A549 (cell line): ENCODE data around the gene SERPINA6. TPM values are rescaled to one million over a fixed set of nuclear protein-coding genes. Genes with fewer than 3 reads are reported as not detected.
"Not testable (repeated sequence)": the region's sequence is repeated elsewhere in the genome, so short reads cannot be mapped to it uniquely, and the experiment has no call there.

ENCODE experiments used
- ATAC-seq, 2 experiments: fragments of 200-7000 bp in 1 of 2; fragments of >200 bp in 1 of 2; cut with Nextera tagmentation in 1 of 2; cut with Tn5 transposase in 1 of 2; 3 replicates each; pipeline versions ENCODE4 v1.8.0 to v1.9.1; 2018 to 2020; ENCODE audit warnings: mild to moderate bottlenecking in 1 of 2, moderate library complexity in 1 of 2
- CTCF ChIA-PET: fragments of 300-600 bp; sonication (Branson Sonifier 250); formaldehyde crosslinking; extraction: SDS; loops from one replicate; lab custom pipeline; 2021; ENCODE audit warnings: antibody characterized with exemption, inconsistent platforms; lab: Yijun Ruan, JAX
- POLR2A ChIA-PET: fragments of 350-600 bp; formaldehyde crosslinking; extraction: SDS; loops from one replicate; lab custom pipeline; 2021; ENCODE audit warnings: antibody characterized with exemption, inconsistent platforms; lab: Yijun Ruan, JAX
- DNase-seq, 2 experiments: peaks; one replicate each; pipeline versions ENCODE4 v3.0.0 to v3.0.0-alpha.2; 2011 to 2016; ENCODE audit warnings: low read depth in 1 of 2, low spot score in 1 of 2
- FAIRE-seq: peaks from 2 replicates; lab custom pipeline; 2011; peaks lifted over from hg19 to GRCh38; lab: Jason Lieb, UNC
- H3K27ac ChIP-seq, 2 experiments: fragments of >200 bp; sonication (Bioruptor Twin); formaldehyde crosslinking; 3 replicates each; pipeline ENCODE4 v1.5.1; 2016 to 2017
- H3K4me1 ChIP-seq: fragments of >200 bp; sonication (Bioruptor Twin); formaldehyde crosslinking; 3 replicates; pipeline ENCODE4 v1.6.1; 2016
- H3K4me2 ChIP-seq: fragments of >200 bp; sonication (Bioruptor Twin); formaldehyde crosslinking; 3 replicates; pipeline ENCODE4 v1.6.1; 2016
- H3K4me3 ChIP-seq: fragments of >200 bp; sonication (Bioruptor Twin); formaldehyde crosslinking; 3 replicates; pipeline ENCODE4 v1.5.1; 2016
- H3K9me3 ChIP-seq: fragments of >200 bp; sonication (Bioruptor Twin); formaldehyde crosslinking; 3 replicates; pipeline ENCODE4 v1.6.1; 2016
- EHMT2 ChIP-seq: fragments of 200-600 bp; sonication (generic); IDR thresholded peaks from 2 replicates; pipeline ENCODE4 v1.6.1; 2016; ENCODE audit warnings: antibody characterized with exemption, low read depth, mild to moderate bottlenecking, moderate library complexity
- EP300 ChIP-seq, 2 experiments: fragments of >200 bp; sonication (Bioruptor Twin); formaldehyde crosslinking; IDR thresholded peaks; 2 replicates in 1 of 2; 3 replicates in 1 of 2; pipeline ENCODE4 v1.6.1; 2016 to 2017
- FOSB ChIP-seq: fragments of 250-450 bp; sonication (Bioruptor Pico); IDR thresholded peaks from 2 replicates; pipeline ENCODE4 v1.5.0; 2020; ENCODE audit warnings: mild to moderate bottlenecking, moderate library complexity
- FOSL2 ChIP-seq, 2 experiments: fragments of 450-650 bp in 1 of 2; fragments of >200 bp in 1 of 2; sonication (Bioruptor Twin) in 1 of 2; formaldehyde crosslinking; IDR thresholded peaks; 2 replicates each; pipeline versions ENCODE4 v1.5.0 to v1.6.1; 2016 to 2020; ENCODE audit warnings: mild to moderate bottlenecking in 1 of 2, moderate library complexity in 1 of 2
- FOXS1 ChIP-seq: fragments of 250-450 bp; sonication (Bioruptor Pico); IDR thresholded peaks from 2 replicates; pipeline ENCODE4 v1.5.0; 2020; ENCODE audit warnings: mild to moderate bottlenecking, moderate library complexity
- GATA3 ChIP-seq: IDR thresholded peaks from 2 replicates; pipeline ENCODE4 v1.6.1; 2012; ENCODE audit warnings: borderline replicate concordance
- HEYL ChIP-seq: fragments of 250-450 bp; sonication (Bioruptor Pico); IDR thresholded peaks from 2 replicates; pipeline ENCODE4 v1.8.0; 2021; ENCODE audit warnings: mild to moderate bottlenecking, moderate library complexity
- HOXA7 ChIP-seq: fragments of 250-450 bp; sonication (Bioruptor Pico); IDR thresholded peaks from 2 replicates; pipeline ENCODE4 v1.5.0; 2020; ENCODE audit warnings: mild to moderate bottlenecking, moderate library complexity
- JUN ChIP-seq, 2 experiments: fragments of >200 bp; sonication (Bioruptor Twin); formaldehyde crosslinking; IDR thresholded peaks; 2 replicates in 1 of 2; 3 replicates in 1 of 2; pipeline ENCODE4 v1.6.1; 2016 to 2017
- JUNB ChIP-seq: fragments of >200 bp; sonication (Bioruptor Twin); formaldehyde crosslinking; IDR thresholded peaks from 2 replicates; pipeline ENCODE4 v1.6.1; 2016
- KDM5A ChIP-seq: fragments of 200-600 bp; sonication (generic); IDR thresholded peaks from 2 replicates; pipeline ENCODE4 v1.6.1; 2016; ENCODE audit warnings: antibody characterized with exemption, mild to moderate bottlenecking
- NFE2L2 ChIP-seq: fragments of 150-350 bp; conservative IDR thresholded peaks from 2 replicates; pipeline ENCODE4 v1.6.1; 2014; ENCODE audit warnings: low read length
- POLR2AphosphoS2 ChIP-seq: conservative IDR thresholded peaks from 2 replicates; pipeline ENCODE4 v1.6.1; 2012; ENCODE audit warnings: low read length, improper control_type of control experiment, inconsistent platforms
- RAD21 ChIP-seq, 2 experiments: fragments of >200 bp in 1 of 2; sonication (Bioruptor Twin) in 1 of 2; formaldehyde crosslinking in 1 of 2; IDR thresholded peaks in 1 of 2; conservative IDR thresholded peaks in 1 of 2; 2 replicates in 1 of 2; 3 replicates in 1 of 2; pipeline ENCODE4 v1.6.1; 2012 to 2018; ENCODE audit warnings: inconsistent platforms in 1 of 2
- RFX5 ChIP-seq: fragments of 450-650 bp; IDR thresholded peaks from 2 replicates; pipeline ENCODE4 v1.7.1; 2014; ENCODE audit warnings: antibody characterized with exemption, mild to moderate bottlenecking, moderate library complexity
- TP53 ChIP-seq: fragments of 250-450 bp; sonication (Bioruptor Pico); IDR thresholded peaks from 2 replicates; pipeline ENCODE4 v1.5.0; 2021; ENCODE audit warnings: mild to moderate bottlenecking, moderate library complexity
- ZNF302 ChIP-seq: fragments of 250-450 bp; sonication (Bioruptor Pico); IDR thresholded peaks from 2 replicates; pipeline ENCODE4 v1.9.0; 2021; ENCODE audit warnings: inconsistent platforms, mild to moderate bottlenecking, moderate library complexity
- WGBS: methylation state at CpG from one replicate; pipeline ENCODE4 v1.1.6; 2017; ENCODE audit errors: missing lambda C conversion rate; 5-methylcytosine and 5-hydroxymethylcytosine counted together
- polyA minus RNA-seq: library from RNA; depleted of rRNA, polyadenylated mRNA; stranded (reverse); fragments of >200 nt; gene quantifications from 2 replicates; pipeline ENCODE4 v1.2.3, GENCODE V29; 2011; rRNA and poly(A)+ RNA removed
- polyA plus RNA-seq, 4 experiments: library from polyadenylated mRNA; depleted of rRNA in 3 of 4; stranded (reverse); fragments of >200 nt; fragmentation: RNase III in 1 of 4; extraction: RNeasy Plus Mini Kit Qiagen cat#74134 plus additional on column Dnase treatment in 1 of 4; gene quantifications; 2 replicates in 3 of 4; 3 replicates in 1 of 4; pipeline ENCODE4 v1.2.3, GENCODE V29; 2011 to 2017

SERPINA6 gene, protein sequence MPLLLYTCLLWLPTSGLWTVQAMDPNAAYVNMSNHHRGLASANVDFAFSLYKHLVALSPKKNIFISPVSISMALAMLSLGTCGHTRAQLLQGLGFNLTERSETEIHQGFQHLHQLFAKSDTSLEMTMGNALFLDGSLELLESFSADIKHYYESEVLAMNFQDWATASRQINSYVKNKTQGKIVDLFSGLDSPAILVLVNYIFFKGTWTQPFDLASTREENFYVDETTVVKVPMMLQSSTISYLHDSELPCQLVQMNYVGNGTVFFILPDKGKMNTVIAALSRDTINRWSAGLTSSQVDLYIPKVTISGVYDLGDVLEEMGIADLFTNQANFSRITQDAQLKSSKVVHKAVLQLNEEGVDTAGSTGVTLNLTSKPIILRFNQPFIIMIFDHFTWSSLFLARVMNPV
- 1.8 and 3.3 TPM in 2 replicates for polyA plus RNA-seq (2011; rRNA removed)
- 0.44 and 0.53 TPM in 2 replicates for polyA plus RNA-seq (2012; cell fraction: cytosol; rRNA removed)
- polyA plus RNA-seq (2012; cell fraction: nucleus; rRNA removed), result 0.62 and 0.68 TPM in 2 replicates
- 0.38 to 0.43 TPM (median 0.43 TPM) in 3 replicates for polyA plus RNA-seq (2017; fragmentation: RNase III; extraction: RNeasy Plus Mini Kit Qiagen cat#74134 plus additional on column Dnase treatment)
- 1.9 and 3.3 TPM in 2 replicates for polyA minus RNA-seq

GRCh38 chr14:94322648-94323570 lies at the start of gene SERPINA6:
SERPINA6 (minus strand) TSS chr14:94323336; CDS start chr14:94314648, 8,688 bp downstream.
- POLR2A ChIA-PET, result no interaction called here
- WGBS, result 27% methylated on average over 8 of the region's 15 CpGs
- no peak for TF ChIP-seq HOXA7 (CRISPR knock-in tag)
- TF ChIP-seq FOSB (CRISPR knock-in tag), result no peak
- no peak for TF ChIP-seq NFE2L2
- TF ChIP-seq POLR2AphosphoS2, result no peak
- TF ChIP-seq KDM5A, result no peak
- no peak for TF ChIP-seq FOSL2 (IDR thresholded peaks at IDR 0.05)
- no peak for TF ChIP-seq FOSL2 (CRISPR knock-in tag; IDR thresholded peaks at IDR 0.05)
- TF ChIP-seq JUNB, result no peak
- TF ChIP-seq, all 56 proteins: peak for 0
- H3K4me3 ChIP-seq, result no peak within 1 kb of the TSS
- ATAC-seq (peak; percentile 45 to 66; a peak in 5 of 6 replicates), FAIRE-seq (no peak), DNase-seq (no peak)
- CTCF ChIA-PET, result interaction anchor here (1.0 to 1.4 kb wide), 2 partner anchors 11 to 163 kb away, joined by 3 read pairs; no protein-coding TSS in a partner anchor
- H3K4me2 ChIP-seq, result peak within 1 kb of the TSS; percentile 59
- no peaks in the 10 kb centered on the region for H3K9me3 ChIP-seq
- no peak within 1 kb of the TSS; a peak in 1 of 6 replicates for H3K27ac ChIP-seq
- H3K4me1 ChIP-seq, result peaks cover 7% of the 10 kb centered on the region; the same call in 1 of the 3 replicates

GRCh38 chr14:94372021-94372605 lies 49.0 kb upstream of the SERPINA6 start:
- FAIRE-seq, result no peak
- no peak for TF ChIP-seq HOXA7 (CRISPR knock-in tag)
- TF ChIP-seq EHMT2, result no peak
- peak in 1 of 2 experiments; percentile 13; a peak in 1 of 5 replicates for TF ChIP-seq RAD21 (conservative IDR thresholded peaks at IDR 0.05 in 1 of 2, IDR thresholded peaks at IDR 0.05 in 1 of 2)
- TF ChIP-seq, all 56 proteins: peak for 1
- CTCF ChIA-PET, result interaction anchor here (0.6 kb wide), 1 partner anchor 1181 kb away, joined by 3 read pairs; no protein-coding TSS in a partner anchor
- ATAC-seq, result no peak
- Histone ChIP-seq H3K4me2 (no peak overlapping the region), H3K27ac (no peak overlapping the region), H3K9me3 (no peaks in the 10 kb centered on the region), H3K4me3 (no peak overlapping the region), H3K4me1 (peaks cover 4% of the 10 kb centered on the region; the same call in 2 of the 3 replicates)
- POLR2A ChIA-PET, result no interaction called here
- 72% methylated on average over 13 of the region's 13 CpGs for WGBS
- DNase-seq, result no peak

DNA sequence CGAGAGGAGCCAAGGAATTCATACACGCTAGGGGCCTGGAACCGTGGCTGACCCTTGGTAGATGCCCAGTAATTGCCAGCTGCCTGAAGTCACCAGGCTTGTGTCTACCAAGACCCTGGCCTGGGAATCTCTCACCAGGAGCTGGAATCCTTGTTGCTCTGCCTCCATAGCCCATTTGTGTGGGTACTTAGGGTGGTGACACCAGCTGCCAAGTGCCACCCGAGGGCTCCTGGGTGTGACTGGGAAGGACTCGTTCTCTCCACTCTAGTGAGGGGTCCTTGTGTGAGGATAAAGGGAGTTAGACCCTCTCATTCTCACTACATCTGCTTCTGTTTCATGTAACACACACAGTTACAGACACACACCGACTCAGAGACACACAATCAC lies 47.4 kb upstream of the SERPINA6 start:
- Histone ChIP-seq H3K9me3 (no peaks in the 10 kb centered on the region), H3K27ac (no peak overlapping the region), H3K4me2 (no peak overlapping the region), H3K4me1 (peaks cover 4% of the 10 kb centered on the region; the same call in 2 of the 3 replicates), H3K4me3 (no peak overlapping the region)
- ATAC-seq (no peak), FAIRE-seq (no peak), DNase-seq (no peak)
- ChIA-PET CTCF (no interaction called here), POLR2A (no interaction called here)
- 69% methylated on average over 3 of the region's 6 CpGs for WGBS
- TF ChIP-seq HEYL (CRISPR knock-in tag) (no peak), RFX5 (no peak), TP53 (CRISPR knock-in tag) (no peak), FOXS1 (CRISPR knock-in tag) (no peak), GATA3 (no peak), KDM5A (no peak), EP300 (IDR thresholded peaks at IDR 0.05) (no peak), JUN (IDR thresholded peaks at IDR 0.05) (no peak), ZNF302 (CRISPR knock-in tag) (no peak), EHMT2 (no peak)

GRCh38 chr14:94369766-94370523 lies 46.8 kb upstream of the SERPINA6 start:
- H3K9me3 ChIP-seq, DNase-seq, FAIRE-seq, H3K4me2 ChIP-seq, H3K4me3 ChIP-seq, ATAC-seq, H3K27ac ChIP-seq, H3K4me1 ChIP-seq, POLR2A ChIA-PET: not testable (repeated sequence)
- CTCF ChIA-PET, result interaction anchor here (0.6 kb wide), 2 partner anchors 313 to 370 kb away, joined by 3 read pairs; no protein-coding TSS in a partner anchor
- 66% methylated on average over 10 of the region's 22 CpGs for WGBS
